ENCODE measurements around the gene DAB2IP. TPM values are rescaled to one million over a fixed set of nuclear protein-coding genes. Genes with fewer than 3 reads are reported as not detected.

DAB2IP gene
- total RNA-seq, 1 experiment from 2014 or later, result 52.6 TPM

DNA sequence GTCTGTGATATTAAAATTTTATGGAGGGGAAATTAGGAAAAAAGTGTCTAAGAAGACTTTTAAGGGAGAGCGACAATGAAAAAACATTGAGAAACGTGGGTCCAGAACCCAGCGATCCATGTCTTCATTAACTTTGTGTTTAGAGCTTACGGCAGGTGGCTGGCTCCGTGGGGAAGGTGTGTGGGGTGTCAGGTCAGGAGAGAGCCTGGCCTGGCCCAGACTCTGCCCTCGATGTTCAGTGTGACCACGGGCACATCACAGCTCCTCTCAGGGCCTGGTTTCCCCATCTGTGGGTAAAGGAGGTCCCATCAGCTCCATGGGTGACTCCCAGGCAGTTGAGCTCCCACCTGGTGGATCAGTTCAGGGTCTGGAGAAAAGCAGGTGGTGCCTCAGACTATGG lies 22.1 kb downstream of the DAB2IP start:
- H3K9me3 Mint-ChIP-seq, result 0 out of 2 replicates have a peak, but pooled peaks cover 4% of the 10 kb centered on the region
- DNase-seq (ENCODE audit: low spot score), result no peak
- H3K4me3 Mint-ChIP-seq, result no peak overlapping the region
- no peaks in the 10 kb centered on the region for H3K27me3 Mint-ChIP-seq (ENCODE audit: low read depth)
- TF ChIP-seq, protein P1, sequence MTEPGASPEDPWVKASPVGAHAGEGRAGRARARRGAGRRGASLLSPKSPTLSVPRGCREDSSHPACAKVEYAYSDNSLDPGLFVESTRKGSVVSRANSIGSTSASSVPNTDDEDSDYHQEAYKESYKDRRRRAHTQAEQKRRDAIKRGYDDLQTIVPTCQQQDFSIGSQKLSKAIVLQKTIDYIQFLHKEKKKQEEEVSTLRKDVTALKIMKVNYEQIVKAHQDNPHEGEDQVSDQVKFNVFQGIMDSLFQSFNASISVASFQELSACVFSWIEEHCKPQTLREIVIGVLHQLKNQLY (CRISPR knock-in tag; IDR thresholded peaks at IDR 0.05), result no peak
- TF ChIP-seq ZNF396 (CRISPR knock-in tag; IDR thresholded peaks at IDR 0.05; ENCODE audit: borderline replicate concordance) (no peak), ZNF263 (CRISPR knock-in tag; IDR thresholded peaks at IDR 0.05; ENCODE audit: low read depth) (no peak), SOX15 (CRISPR knock-in tag; IDR thresholded peaks at IDR 0.05) (no peak), SMAD4 (CRISPR knock-in tag; IDR thresholded peaks at IDR 0.05) (no peak)
- TF ChIP-seq, protein P2, sequence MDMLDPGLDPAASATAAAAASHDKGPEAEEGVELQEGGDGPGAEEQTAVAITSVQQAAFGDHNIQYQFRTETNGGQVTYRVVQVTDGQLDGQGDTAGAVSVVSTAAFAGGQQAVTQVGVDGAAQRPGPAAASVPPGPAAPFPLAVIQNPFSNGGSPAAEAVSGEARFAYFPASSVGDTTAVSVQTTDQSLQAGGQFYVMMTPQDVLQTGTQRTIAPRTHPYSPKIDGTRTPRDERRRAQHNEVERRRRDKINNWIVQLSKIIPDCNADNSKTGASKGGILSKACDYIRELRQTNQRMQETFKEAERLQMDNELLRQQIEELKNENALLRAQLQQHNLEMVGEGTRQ (CRISPR knock-in tag; IDR thresholded peaks at IDR 0.05), result no peak
- TF ChIP-seq, protein P3, sequence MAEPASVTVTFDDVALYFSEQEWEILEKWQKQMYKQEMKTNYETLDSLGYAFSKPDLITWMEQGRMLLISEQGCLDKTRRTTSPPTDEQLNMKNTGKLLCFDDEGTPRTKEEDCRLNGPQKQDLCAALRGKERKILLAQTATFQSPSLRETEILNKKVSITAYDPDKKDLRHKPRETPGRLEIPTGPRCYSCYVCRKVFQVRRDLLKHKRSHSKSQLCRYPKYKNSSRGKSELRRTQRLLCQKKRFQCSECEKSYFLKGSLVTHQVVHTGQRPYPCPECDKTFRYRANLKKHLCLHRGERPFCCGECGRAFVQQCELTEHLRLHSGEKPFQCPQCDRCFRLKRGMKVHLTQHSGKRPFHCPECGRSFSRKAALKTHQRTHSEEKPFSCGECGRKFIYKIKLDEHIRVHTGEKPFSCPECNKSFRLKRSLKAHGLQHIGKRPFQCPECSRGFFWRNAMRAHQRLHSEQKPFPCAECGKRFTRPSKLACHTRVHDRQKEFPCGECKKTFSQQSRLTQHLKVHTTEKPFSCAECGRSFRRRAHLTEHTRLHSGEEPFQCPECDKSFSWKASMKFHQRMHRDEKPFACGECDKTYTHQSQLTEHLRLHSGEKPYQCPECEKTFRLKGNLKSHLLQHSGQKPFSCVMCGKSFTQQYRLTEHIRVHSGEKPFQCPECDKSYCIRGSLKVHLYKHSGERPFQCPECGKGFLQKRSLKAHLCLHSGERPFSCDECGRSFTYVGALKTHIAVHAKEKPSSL (CRISPR knock-in tag; conservative IDR thresholded peaks at IDR 0.05), result no peak
- TF ChIP-seq, protein P4, sequence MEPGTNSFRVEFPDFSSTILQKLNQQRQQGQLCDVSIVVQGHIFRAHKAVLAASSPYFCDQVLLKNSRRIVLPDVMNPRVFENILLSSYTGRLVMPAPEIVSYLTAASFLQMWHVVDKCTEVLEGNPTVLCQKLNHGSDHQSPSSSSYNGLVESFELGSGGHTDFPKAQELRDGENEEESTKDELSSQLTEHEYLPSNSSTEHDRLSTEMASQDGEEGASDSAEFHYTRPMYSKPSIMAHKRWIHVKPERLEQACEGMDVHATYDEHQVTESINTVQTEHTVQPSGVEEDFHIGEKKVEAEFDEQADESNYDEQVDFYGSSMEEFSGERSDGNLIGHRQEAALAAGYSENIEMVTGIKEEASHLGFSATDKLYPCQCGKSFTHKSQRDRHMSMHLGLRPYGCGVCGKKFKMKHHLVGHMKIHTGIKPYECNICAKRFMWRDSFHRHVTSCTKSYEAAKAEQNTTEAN (CRISPR knock-in tag; IDR thresholded peaks at IDR 0.05), result no peak
- ChIA-PET CTCF (interaction anchor here (1.3 to 3.2 kb wide), 3 partner anchors 10 to 123 kb away, joined by 3 to 30 read pairs (median 12); no protein-coding TSS in a partner anchor), POLR2A (no interaction called here)
- no peak overlapping the region for H3K27ac Mint-ChIP-seq
- ATAC-seq, result no peak
- H3K4me1 Mint-ChIP-seq, result peaks cover 14% of the 10 kb centered on the region
- peaks cover 6% of the 10 kb centered on the region for H3K36me3 Mint-ChIP-seq

DNA sequence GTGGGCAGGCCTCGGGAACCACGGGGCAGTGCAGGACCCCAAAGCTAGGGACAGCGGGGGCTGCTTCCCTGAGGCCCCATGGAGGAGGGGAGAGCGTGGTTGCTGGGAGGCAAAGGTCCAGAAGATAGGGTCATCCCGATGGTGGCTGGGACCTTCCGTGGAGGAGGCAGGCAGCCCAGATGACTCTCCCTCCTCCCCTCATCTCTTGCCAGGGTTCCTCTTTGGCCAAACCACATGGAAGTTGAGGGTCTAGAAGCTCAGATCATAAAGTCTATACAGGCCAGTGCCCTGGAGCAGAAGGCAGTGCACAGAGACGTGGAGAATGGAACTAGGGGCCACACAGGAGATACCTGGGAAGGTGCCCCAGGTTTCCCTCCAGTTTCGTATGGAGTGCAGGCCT lies 22.6 kb downstream of the DAB2IP start:
- H3K4me3 Mint-ChIP-seq, result no peak overlapping the region
- peaks cover 6% of the 10 kb centered on the region for H3K36me3 Mint-ChIP-seq
- DNase-seq (ENCODE audit: low spot score), result no peak
- CTCF ChIA-PET, result interaction anchor here (1.3 to 3.2 kb wide), 4 partner anchors 10 to 124 kb away, joined by 3 to 30 read pairs (median 8); no protein-coding TSS in a partner anchor
- no peak overlapping the region for H3K27ac Mint-ChIP-seq
- no peak for TF ChIP-seq RELA (CRISPR knock-in tag; IDR thresholded peaks at IDR 0.05; ENCODE audit: borderline replicate concordance)
- no peak for TF ChIP-seq NR1H2 (CRISPR knock-in tag; IDR thresholded peaks at IDR 0.05)
- TF ChIP-seq, protein P5, sequence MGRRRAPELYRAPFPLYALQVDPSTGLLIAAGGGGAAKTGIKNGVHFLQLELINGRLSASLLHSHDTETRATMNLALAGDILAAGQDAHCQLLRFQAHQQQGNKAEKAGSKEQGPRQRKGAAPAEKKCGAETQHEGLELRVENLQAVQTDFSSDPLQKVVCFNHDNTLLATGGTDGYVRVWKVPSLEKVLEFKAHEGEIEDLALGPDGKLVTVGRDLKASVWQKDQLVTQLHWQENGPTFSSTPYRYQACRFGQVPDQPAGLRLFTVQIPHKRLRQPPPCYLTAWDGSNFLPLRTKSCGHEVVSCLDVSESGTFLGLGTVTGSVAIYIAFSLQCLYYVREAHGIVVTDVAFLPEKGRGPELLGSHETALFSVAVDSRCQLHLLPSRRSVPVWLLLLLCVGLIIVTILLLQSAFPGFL (CRISPR knock-in tag; IDR thresholded peaks at IDR 0.05; ENCODE audit: borderline replicate concordance), result no peak
- TF ChIP-seq, protein P6, sequence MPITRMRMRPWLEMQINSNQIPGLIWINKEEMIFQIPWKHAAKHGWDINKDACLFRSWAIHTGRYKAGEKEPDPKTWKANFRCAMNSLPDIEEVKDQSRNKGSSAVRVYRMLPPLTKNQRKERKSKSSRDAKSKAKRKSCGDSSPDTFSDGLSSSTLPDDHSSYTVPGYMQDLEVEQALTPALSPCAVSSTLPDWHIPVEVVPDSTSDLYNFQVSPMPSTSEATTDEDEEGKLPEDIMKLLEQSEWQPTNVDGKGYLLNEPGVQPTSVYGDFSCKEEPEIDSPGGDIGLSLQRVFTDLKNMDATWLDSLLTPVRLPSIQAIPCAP (CRISPR knock-in tag; IDR thresholded peaks at IDR 0.05), result no peak
- TF ChIP-seq, protein P7, sequence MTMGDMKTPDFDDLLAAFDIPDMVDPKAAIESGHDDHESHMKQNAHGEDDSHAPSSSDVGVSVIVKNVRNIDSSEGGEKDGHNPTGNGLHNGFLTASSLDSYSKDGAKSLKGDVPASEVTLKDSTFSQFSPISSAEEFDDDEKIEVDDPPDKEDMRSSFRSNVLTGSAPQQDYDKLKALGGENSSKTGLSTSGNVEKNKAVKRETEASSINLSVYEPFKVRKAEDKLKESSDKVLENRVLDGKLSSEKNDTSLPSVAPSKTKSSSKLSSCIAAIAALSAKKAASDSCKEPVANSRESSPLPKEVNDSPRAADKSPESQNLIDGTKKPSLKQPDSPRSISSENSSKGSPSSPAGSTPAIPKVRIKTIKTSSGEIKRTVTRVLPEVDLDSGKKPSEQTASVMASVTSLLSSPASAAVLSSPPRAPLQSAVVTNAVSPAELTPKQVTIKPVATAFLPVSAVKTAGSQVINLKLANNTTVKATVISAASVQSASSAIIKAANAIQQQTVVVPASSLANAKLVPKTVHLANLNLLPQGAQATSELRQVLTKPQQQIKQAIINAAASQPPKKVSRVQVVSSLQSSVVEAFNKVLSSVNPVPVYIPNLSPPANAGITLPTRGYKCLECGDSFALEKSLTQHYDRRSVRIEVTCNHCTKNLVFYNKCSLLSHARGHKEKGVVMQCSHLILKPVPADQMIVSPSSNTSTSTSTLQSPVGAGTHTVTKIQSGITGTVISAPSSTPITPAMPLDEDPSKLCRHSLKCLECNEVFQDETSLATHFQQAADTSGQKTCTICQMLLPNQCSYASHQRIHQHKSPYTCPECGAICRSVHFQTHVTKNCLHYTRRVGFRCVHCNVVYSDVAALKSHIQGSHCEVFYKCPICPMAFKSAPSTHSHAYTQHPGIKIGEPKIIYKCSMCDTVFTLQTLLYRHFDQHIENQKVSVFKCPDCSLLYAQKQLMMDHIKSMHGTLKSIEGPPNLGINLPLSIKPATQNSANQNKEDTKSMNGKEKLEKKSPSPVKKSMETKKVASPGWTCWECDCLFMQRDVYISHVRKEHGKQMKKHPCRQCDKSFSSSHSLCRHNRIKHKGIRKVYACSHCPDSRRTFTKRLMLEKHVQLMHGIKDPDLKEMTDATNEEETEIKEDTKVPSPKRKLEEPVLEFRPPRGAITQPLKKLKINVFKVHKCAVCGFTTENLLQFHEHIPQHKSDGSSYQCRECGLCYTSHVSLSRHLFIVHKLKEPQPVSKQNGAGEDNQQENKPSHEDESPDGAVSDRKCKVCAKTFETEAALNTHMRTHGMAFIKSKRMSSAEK (CRISPR knock-in tag; IDR thresholded peaks at IDR 0.05; ENCODE audit: borderline replicate concordance), result no peak
- TF ChIP-seq, protein P8, sequence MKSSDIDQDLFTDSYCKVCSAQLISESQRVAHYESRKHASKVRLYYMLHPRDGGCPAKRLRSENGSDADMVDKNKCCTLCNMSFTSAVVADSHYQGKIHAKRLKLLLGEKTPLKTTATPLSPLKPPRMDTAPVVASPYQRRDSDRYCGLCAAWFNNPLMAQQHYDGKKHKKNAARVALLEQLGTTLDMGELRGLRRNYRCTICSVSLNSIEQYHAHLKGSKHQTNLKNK (CRISPR knock-in tag; IDR thresholded peaks at IDR 0.05), result no peak
- TF ChIP-seq, protein P9, sequence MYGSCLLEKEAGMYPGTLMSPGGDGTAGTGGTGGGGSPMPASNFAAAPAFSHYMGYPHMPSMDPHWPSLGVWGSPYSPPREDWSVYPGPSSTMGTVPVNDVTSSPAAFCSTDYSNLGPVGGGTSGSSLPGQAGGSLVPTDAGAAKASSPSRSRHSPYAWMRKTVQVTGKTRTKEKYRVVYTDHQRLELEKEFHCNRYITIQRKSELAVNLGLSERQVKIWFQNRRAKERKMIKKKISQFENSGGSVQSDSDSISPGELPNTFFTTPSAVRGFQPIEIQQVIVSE (CRISPR knock-in tag; IDR thresholded peaks at IDR 0.05; ENCODE audit: borderline replicate concordance), result no peak
- TF ChIP-seq ZNF317 (CRISPR knock-in tag; IDR thresholded peaks at IDR 0.05; ENCODE audit: borderline replicate concordance, low read depth), result no peak
- TF ChIP-seq, protein P10, sequence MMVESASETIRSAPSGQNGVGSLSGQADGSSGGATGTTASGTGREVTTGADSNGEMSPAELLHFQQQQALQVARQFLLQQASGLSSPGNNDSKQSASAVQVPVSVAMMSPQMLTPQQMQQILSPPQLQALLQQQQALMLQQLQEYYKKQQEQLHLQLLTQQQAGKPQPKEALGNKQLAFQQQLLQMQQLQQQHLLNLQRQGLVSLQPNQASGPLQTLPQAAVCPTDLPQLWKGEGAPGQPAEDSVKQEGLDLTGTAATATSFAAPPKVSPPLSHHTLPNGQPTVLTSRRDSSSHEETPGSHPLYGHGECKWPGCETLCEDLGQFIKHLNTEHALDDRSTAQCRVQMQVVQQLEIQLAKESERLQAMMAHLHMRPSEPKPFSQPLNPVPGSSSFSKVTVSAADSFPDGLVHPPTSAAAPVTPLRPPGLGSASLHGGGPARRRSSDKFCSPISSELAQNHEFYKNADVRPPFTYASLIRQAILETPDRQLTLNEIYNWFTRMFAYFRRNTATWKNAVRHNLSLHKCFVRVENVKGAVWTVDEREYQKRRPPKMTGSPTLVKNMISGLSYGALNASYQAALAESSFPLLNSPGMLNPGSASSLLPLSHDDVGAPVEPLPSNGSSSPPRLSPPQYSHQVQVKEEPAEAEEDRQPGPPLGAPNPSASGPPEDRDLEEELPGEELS (CRISPR knock-in tag; IDR thresholded peaks at IDR 0.05), result no peak
- TF ChIP-seq GTF2I (CRISPR knock-in tag; conservative IDR thresholded peaks at IDR 0.05), result no peak
- peaks cover 14% of the 10 kb centered on the region for H3K4me1 Mint-ChIP-seq
- H3K27me3 Mint-ChIP-seq (ENCODE audit: low read depth), result no peaks in the 10 kb centered on the region
- H3K9me3 Mint-ChIP-seq, result 0 out of 2 replicates have a peak, but pooled peaks cover 4% of the 10 kb centered on the region
- POLR2A ChIA-PET, result no interaction called here
- ATAC-seq, result no peak
